Hindlimb muscle (tissue), 1 donor: ENCODE measurements around the gene C3orf52. TPM values are rescaled to one million over a fixed set of nuclear protein-coding genes. Genes with fewer than 3 reads are reported as not detected.

Experiments
- DNase-seq: peaks from one replicate; pipeline ENCODE4 v3.0.0-alpha.2; 2013
- polyA plus RNA-seq: library from polyadenylated mRNA; unstranded; fragments of 120-200 nt; gene quantifications from one replicate; pipeline ENCODE4 v1.2.1, GENCODE V29; 2013; ENCODE audit not compliant: insufficient read length

C3orf52 gene
- polyA plus RNA-seq, 1 donor = 3.0 TPM

- no peak for DNase-seq
Measured at GRCh38 chr3:112136959-112137693, 50.9 kb downstream of the C3orf52 start.

- DNase-seq = no peak
Measured at GRCh38 chr3:112137781-112138180, 51.6 kb downstream of the C3orf52 start.

GRCh38 chr3:112138219-112138969 lies 52.2 kb downstream of the C3orf52 start:
- no peak for DNase-seq

- DNase-seq = no peak
Measured at GRCh38 chr3:112140584-112140983, 54.4 kb downstream of the C3orf52 start.

GRCh38 chr3:112141293-112141692 lies 55.1 kb downstream of the C3orf52 start:
- DNase-seq = no peak

GRCh38 chr3:112143251-112143650 lies 57.1 kb downstream of the C3orf52 start:
- DNase-seq = no peak

GRCh38 chr3:112143689-112144088 lies 57.5 kb downstream of the C3orf52 start:
- no peak for DNase-seq

GRCh38 chr3:112149136-112149535 lies 62.9 kb downstream of the C3orf52 start:
- DNase-seq = no peak

- DNase-seq = no peak
Measured at GRCh38 chr3:112167758-112168157, 81.6 kb downstream of the C3orf52 start.

Other genes with a start within 250 kb of the C3orf52 start
- 50.5 TPM for gene PHLDB2, start 227.1 kb upstream of the C3orf52 start, polyA plus RNA-seq
- 23.3 TPM for gene ABHD10, start 107.4 kb upstream of the C3orf52 start, polyA plus RNA-seq
- gene TAGLN3, start 87.5 kb upstream of the C3orf52 start, polyA plus RNA-seq = 3.7 TPM
- gene TMPRSS7, start 51.7 kb upstream of the C3orf52 start, polyA plus RNA-seq = not detected
- gene GCSAM, start 46.9 kb downstream of the C3orf52 start, polyA plus RNA-seq = 0.80 TPM
- gene SLC9C1, start 207.8 kb downstream of the C3orf52 start, polyA plus RNA-seq = 0.10 TPM
- gene CD200, start 246.8 kb downstream of the C3orf52 start, polyA plus RNA-seq = 10.7 TPM